Vagina (tissue), 2 donors: ENCODE data around the gene ITPK1. TPM values are rescaled to one million over a fixed set of nuclear protein-coding genes. Genes with fewer than 3 reads are reported as not detected.

ENCODE experiments used
- DNase-seq, 2 donors: peaks; one replicate each; pipeline ENCODE4 v3.0.0-alpha.2; 2017; ENCODE audit errors: extremely low spot score in 2 of 2
- H3K27ac ChIP-seq: fragments of 200-600 bp; sonication (generic); one replicate; pipeline ENCODE4 v1.5.1; 2019
- H3K27me3 ChIP-seq: fragments of 200-600 bp; sonication (generic); one replicate; pipeline ENCODE4 v1.5.1; 2019
- H3K36me3 ChIP-seq, 2 donors: fragments of 200-600 bp; sonication (generic); one replicate each; pipeline ENCODE4 v1.5.1; 2017 to 2019
- H3K4me1 ChIP-seq: fragments of 200-600 bp; sonication (generic); one replicate; pipeline ENCODE4 v1.5.1; 2019
- H3K4me3 ChIP-seq, 2 donors: fragments of 200-600 bp; sonication (generic); 1 replicate in 1 of 2; 2 replicates in 1 of 2; pipeline ENCODE4 v1.5.1; 2016 to 2019
- H3K9me3 ChIP-seq: fragments of 200-600 bp; sonication (generic); one replicate; pipeline ENCODE4 v1.5.1; 2019
- POLR2A ChIP-seq, 2 donors: fragments of 450-650 bp; IDR thresholded peaks; one replicate each; pipeline ENCODE4 v1.6.1; 2017; ENCODE audit warnings: antibody characterized with exemption in 2 of 2, mild to moderate bottlenecking in 2 of 2, moderate library complexity in 2 of 2
- POLR2AphosphoS5 ChIP-seq, 2 donors: sonication (generic); formaldehyde crosslinking; IDR thresholded peaks; one replicate each; pipeline ENCODE4 v1.9.0; 2017; ENCODE audit warnings: antibody characterized with exemption in 2 of 2, mild to moderate bottlenecking in 2 of 2, low read depth in 1 of 2; ENCODE audit not compliant: insufficient read depth in 1 of 2
- intact Hi-C: fragments of 100-400 bp; cut with DNase I; formaldehyde crosslinking; loops from one replicate; pipeline ENCODE4 v1.15.1; 2023
- total RNA-seq: library from RNA; depleted of rRNA; stranded (reverse); fragments of >200 nt; gene quantifications from one replicate; pipeline ENCODE4 v1.2.3, GENCODE V29; 2016
- TF ChIP-seq, protein P1 (sequence below), 3 experiments: fragments of 450-650 bp in 2 of 3; fragments of 200-600 bp in 1 of 3; sonication (generic) in 1 of 3; IDR thresholded peaks; one replicate each; pipeline ENCODE4 v1.5.1; 2017 to 2019; ENCODE audit warnings: antibody characterized with exemption in 3 of 3, mild to moderate bottlenecking in 2 of 3, moderate library complexity in 2 of 3

The ITPK1 gene
- total RNA-seq, 1 donor from 2014 or later = 49.6 TPM

DNA sequence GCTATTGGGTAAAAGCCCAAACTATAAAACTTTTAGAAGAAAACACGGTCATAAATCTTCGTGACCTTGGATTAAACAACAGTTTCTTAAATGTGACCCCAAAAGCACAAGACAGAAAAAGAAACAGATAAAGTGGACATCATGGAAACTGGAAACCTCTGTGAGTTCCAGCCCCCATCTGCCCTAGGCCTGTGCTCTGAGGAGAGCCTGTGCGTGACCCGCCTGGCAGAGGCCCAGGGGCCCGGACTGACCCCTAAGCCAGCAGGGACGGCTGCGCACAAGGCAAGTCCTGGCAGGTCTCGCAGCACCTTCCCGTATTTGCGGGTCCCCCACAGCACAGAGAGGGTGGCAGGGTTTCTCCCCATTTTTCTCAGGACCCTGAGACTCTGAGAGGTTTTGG, 116.8 kb downstream of the ITPK1 start:
- intact Hi-C loops = no loop called here
- TF ChIP-seq POLR2A (IDR thresholded peaks at IDR 0.05) (no peak), POLR2AphosphoS5 (IDR thresholded peaks at IDR 0.05; ENCODE audit: insufficient read depth in 1 of 2, low read depth in 1 of 2) (peak; percentile 24 to 65)
- TF ChIP-seq, protein P1, sequence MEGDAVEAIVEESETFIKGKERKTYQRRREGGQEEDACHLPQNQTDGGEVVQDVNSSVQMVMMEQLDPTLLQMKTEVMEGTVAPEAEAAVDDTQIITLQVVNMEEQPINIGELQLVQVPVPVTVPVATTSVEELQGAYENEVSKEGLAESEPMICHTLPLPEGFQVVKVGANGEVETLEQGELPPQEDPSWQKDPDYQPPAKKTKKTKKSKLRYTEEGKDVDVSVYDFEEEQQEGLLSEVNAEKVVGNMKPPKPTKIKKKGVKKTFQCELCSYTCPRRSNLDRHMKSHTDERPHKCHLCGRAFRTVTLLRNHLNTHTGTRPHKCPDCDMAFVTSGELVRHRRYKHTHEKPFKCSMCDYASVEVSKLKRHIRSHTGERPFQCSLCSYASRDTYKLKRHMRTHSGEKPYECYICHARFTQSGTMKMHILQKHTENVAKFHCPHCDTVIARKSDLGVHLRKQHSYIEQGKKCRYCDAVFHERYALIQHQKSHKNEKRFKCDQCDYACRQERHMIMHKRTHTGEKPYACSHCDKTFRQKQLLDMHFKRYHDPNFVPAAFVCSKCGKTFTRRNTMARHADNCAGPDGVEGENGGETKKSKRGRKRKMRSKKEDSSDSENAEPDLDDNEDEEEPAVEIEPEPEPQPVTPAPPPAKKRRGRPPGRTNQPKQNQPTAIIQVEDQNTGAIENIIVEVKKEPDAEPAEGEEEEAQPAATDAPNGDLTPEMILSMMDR (IDR thresholded peaks at IDR 0.05) = no peak
- Histone ChIP-seq H3K27ac (peak overlapping the region; percentile 81), H3K9me3 (no peaks in the 10 kb centered on the region), H3K27me3 (no peaks in the 10 kb centered on the region), H3K4me3 (no peak overlapping the region), H3K36me3 (no peaks in the 10 kb centered on the region), H3K4me1 (peaks cover 52% of the 10 kb centered on the region)
- no peak for DNase-seq

DNA sequence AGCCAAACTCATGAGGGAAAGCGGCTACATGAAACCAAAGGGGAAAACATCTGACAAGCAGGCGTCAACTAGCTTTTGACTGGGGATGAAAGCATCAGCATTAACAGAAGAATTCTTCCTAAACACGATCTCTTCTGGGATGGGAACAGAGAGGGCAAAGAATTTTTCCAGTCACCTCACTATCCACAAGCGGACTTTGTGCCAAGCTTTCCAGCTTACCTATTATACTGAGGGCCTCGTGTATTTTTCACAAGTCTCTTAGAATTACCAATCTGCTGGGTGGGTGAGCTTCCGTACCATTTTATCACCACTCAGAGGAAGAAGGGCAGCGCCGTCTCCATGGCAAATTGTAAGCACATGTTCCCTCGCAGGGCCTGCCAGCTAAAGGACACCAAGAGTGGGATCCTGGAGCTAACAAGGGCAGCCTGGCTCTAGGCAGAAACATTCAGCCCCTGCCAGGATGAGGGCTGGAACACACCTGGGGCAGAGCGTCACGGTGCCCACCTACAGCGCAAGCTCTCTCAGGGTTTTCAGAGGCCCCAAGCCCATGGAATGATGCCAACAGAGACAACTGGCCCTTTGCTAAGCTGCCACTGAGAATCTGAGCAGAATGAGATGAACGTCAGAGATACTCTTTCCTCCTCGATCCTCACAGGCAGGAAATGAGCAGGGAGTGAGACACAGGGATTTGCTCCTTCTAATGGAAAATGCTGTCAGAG, 118.2 kb downstream of the ITPK1 start:
- TF ChIP-seq, protein P1 (IDR thresholded peaks at IDR 0.05) = no peak
- TF ChIP-seq POLR2AphosphoS5 (IDR thresholded peaks at IDR 0.05; ENCODE audit: insufficient read depth in 1 of 2, low read depth in 1 of 2) (peak in 1 of 2 donors; percentile 16), POLR2A (IDR thresholded peaks at IDR 0.05) (no peak)
- intact Hi-C loops = no loop called here
- no peaks in the 10 kb centered on the region for H3K27me3 ChIP-seq
- H3K27ac ChIP-seq = peak overlapping the region; percentile 81
- DNase-seq = no peak
- H3K4me1 ChIP-seq = peaks cover 38% of the 10 kb centered on the region
- no peak overlapping the region for H3K4me3 ChIP-seq
- no peaks in the 10 kb centered on the region for H3K9me3 ChIP-seq
- H3K36me3 ChIP-seq = peaks cover 0 to 4% of the 10 kb centered on the region in 2 donors

DNA sequence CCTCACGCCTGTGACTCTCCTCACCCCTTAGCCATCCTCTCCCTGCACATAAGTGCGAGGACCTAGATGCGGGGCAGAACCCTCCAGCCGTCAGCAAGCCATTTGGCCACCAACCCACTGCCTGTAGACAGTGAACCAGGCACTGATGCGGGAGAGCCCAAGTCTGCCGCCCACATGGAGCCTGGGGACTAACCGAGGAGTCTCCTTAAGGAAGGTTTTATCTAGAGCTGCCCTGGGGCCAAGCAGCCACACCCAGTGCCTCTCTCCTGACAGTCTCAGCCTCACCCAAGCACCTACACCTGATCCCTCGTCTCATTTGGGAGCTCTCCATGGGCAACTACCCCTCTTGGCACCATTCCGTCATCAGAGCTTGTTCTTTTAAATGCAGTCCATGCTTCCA, 120.1 kb downstream of the ITPK1 start:
- DNase-seq = no peak
- no peak overlapping the region for H3K27ac ChIP-seq
- H3K9me3 ChIP-seq = no peaks in the 10 kb centered on the region
- TF ChIP-seq POLR2AphosphoS5 (IDR thresholded peaks at IDR 0.05; ENCODE audit: insufficient read depth in 1 of 2, low read depth in 1 of 2) = no peak
- no peak for TF ChIP-seq POLR2A (IDR thresholded peaks at IDR 0.05)
- TF ChIP-seq, protein P1 (IDR thresholded peaks at IDR 0.05) = no peak
- peaks cover 0 to 4% of the 10 kb centered on the region in 2 donors for H3K36me3 ChIP-seq
- no peaks in the 10 kb centered on the region for H3K27me3 ChIP-seq
- H3K4me3 ChIP-seq = no peak overlapping the region
- intact Hi-C loops = no loop called here
- H3K4me1 ChIP-seq = peaks cover 38% of the 10 kb centered on the region

DNA sequence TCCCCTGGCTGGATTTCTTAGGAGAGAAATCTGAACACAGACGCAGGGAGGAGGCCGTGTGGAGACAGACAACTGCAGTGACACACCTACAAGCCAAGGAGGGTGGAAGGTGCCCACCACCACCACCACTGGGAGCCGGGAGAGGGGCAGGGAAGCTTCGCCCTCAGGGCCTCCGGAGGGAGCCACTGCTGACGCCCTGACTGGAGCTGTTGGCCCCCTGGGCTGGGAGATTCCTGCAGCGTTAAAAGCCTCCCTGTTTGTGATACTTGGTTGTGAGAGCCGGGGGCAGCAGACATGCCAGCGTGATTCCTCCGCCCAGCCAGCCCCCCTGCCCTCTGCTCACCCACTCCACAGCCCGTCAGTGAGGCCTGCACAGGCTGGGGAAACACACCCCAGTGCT, 120.8 kb downstream of the ITPK1 start:
- no peaks in the 10 kb centered on the region for H3K9me3 ChIP-seq
- H3K27me3 ChIP-seq = no peaks in the 10 kb centered on the region
- H3K27ac ChIP-seq = no peak overlapping the region
- H3K4me1 ChIP-seq = peaks cover 33% of the 10 kb centered on the region
- DNase-seq = no peak
- peaks cover 0 to 4% of the 10 kb centered on the region in 2 donors for H3K36me3 ChIP-seq
- TF ChIP-seq POLR2AphosphoS5 (IDR thresholded peaks at IDR 0.05; ENCODE audit: insufficient read depth in 1 of 2, low read depth in 1 of 2) (no peak), POLR2A (IDR thresholded peaks at IDR 0.05) (no peak)
- TF ChIP-seq, protein P1 (IDR thresholded peaks at IDR 0.05) = no peak
- intact Hi-C loops = no loop called here
- H3K4me3 ChIP-seq = no peak overlapping the region

DNA sequence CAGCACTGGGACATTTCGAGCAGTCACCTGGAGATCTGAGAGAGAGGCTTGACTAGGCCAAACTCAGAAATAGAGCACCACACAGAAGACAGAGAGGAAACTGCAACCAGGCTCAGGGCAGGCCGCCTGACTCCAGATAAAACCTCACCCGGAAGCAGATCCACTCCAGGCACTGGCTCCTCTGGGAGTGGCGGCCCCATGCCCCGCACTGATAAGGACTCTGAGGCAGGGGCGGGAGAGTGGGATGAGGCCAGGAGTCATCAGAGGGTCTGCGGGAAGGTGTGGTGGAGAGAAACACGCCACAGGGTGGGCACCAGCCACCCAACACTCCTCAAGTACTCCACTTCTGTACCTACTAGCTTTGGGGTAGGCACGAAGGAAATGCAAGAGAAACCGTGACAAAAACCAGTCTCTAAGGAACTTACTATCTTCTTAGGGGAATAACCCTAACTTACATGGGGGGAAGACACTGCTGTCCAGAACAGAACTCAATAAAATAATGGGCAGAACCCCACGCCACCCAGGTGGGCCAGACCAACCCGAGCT, 121.5 kb downstream of the ITPK1 start:
- Histone ChIP-seq H3K4me3 (no peak overlapping the region), H3K9me3 (no peaks in the 10 kb centered on the region), H3K36me3 (peaks cover 0 to 4% of the 10 kb centered on the region in 2 donors), H3K27ac (no peak overlapping the region), H3K27me3 (no peaks in the 10 kb centered on the region), H3K4me1 (peaks cover 25% of the 10 kb centered on the region)
- DNase-seq = no peak
- intact Hi-C loops = no loop called here
- TF ChIP-seq POLR2AphosphoS5 (IDR thresholded peaks at IDR 0.05; ENCODE audit: insufficient read depth in 1 of 2, low read depth in 1 of 2) (no peak), POLR2A (IDR thresholded peaks at IDR 0.05) (no peak)
- TF ChIP-seq, protein P1 (IDR thresholded peaks at IDR 0.05) = no peak
